HCT116 (cell line): ENCODE results near the gene MEGF8. TPM values are rescaled to one million over a fixed set of nuclear protein-coding genes. Genes with fewer than 3 reads are reported as not detected.

Source experiments
- ATAC-seq: fragments of 200-7000 bp; cut with Tn5 transposase; 2 replicates; pipeline ENCODE4 v1.9.1; 2020; ENCODE audit warnings: mild to moderate bottlenecking, moderate library complexity
- BruUV-seq: library from RNA; stranded (reverse); fragments of 400-500 nt; replicated peaks from 2 replicates; lab custom pipeline; 2021; lab: Mats Ljungman, UMichigan
- CTCF ChIA-PET: fragments of 300-600 bp; sonication (Branson Sonifier 250); formaldehyde crosslinking; loops from one replicate; lab custom pipeline; 2021; ENCODE audit warnings: antibody characterized with exemption; lab: Charles Lee
- POLR2A ChIA-PET: fragments of 300-600, 350-600 bp; sonication (Branson Sonifier 250); formaldehyde crosslinking; loops from one replicate; lab custom pipeline; 2021; ENCODE audit warnings: antibody characterized with exemption; lab: Charles Lee
- RAD21 ChIA-PET, 2 experiments: fragments of 300-600 bp; sonication (Branson Sonifier 250); formaldehyde crosslinking; loops; one replicate each; lab custom pipeline; 2023; ENCODE audit warnings: low total read pairs in 2 of 2; ENCODE audit not compliant: uncharacterized antibody in 2 of 2, unreplicated experiment in 2 of 2, low non-redundant PET in 1 of 2; lab: Charles Lee
- DNase-seq: peaks from one replicate; pipeline ENCODE4 v3.0.0-alpha.2; 2010; ENCODE audit warnings: low read depth, low spot score
- H2AFZ ChIP-seq: fragments of 200-600 bp; shearing (Covaris generic), sonication (generic); 2 replicates; pipeline ENCODE4 v1.6.1; 2017; ENCODE audit warnings: low read depth, mixed run types, mixed read lengths, antibody characterized with exemption, low read length; ENCODE audit not compliant: poor library complexity, severe bottlenecking
- H3K27ac ChIP-seq: 2 replicates; pipeline ENCODE4 v1.5.1; 2012; ENCODE audit warnings: low read depth, low read length
- H3K27me3 ChIP-seq: fragments of 200-600 bp; sonication (generic); 2 replicates; pipeline ENCODE4 v1.6.1; 2016; ENCODE audit warnings: mixed run types, low read length, mixed read lengths; ENCODE audit not compliant: insufficient read depth
- H3K36me3 ChIP-seq, 2 experiments: fragments of 200-500 bp in 1 of 2; fragments of 200-600 bp in 1 of 2; sonication (Bioruptor generic) in 1 of 2; sonication (generic) in 1 of 2; 2 replicates each; pipeline versions ENCODE4 v1.5.1 to v1.6.1; 2014 to 2016; ENCODE audit warnings: low read length in 2 of 2, inconsistent platforms in 1 of 2, mixed read lengths in 1 of 2, mixed run types in 1 of 2; ENCODE audit not compliant: insufficient read depth in 2 of 2, control insufficient read depth in 1 of 2
- H3K4me1 ChIP-seq, 2 experiments: fragments of 200-600 bp in 1 of 2; sonication (generic) in 1 of 2; 2 replicates each; pipeline versions ENCODE4 v1.5.1 to v1.6.1; 2012 to 2017; ENCODE audit warnings: low read length in 2 of 2, inconsistent platforms in 1 of 2, mild to moderate bottlenecking in 1 of 2, mixed read lengths in 1 of 2, mixed run types in 1 of 2, moderate library complexity in 1 of 2; ENCODE audit not compliant: insufficient read depth in 2 of 2, control insufficient read depth in 1 of 2
- H3K4me2 ChIP-seq: fragments of 200-600 bp; sonication (generic); 2 replicates; pipeline ENCODE4 v1.6.1; 2017; ENCODE audit warnings: mixed run types, low read length, mixed read lengths
- H3K4me3 ChIP-seq, 2 experiments: fragments of 200-600 bp in 1 of 2; sonication (generic) in 1 of 2; replicated peaks in 1 of 2; 2 replicates each; pipeline ENCODE4 v1.5.1; 2011 to 2016; ENCODE audit warnings: low read length in 2 of 2, control low read depth in 1 of 2, low read depth in 1 of 2, mild to moderate bottlenecking in 1 of 2, mixed read lengths in 1 of 2, mixed run types in 1 of 2
- H3K79me2 ChIP-seq: fragments of 200-600 bp; sonication (generic); 2 replicates; pipeline ENCODE4 v1.6.1; 2017; ENCODE audit warnings: mild to moderate bottlenecking, mixed run types, low read length, moderate library complexity, mixed read lengths; ENCODE audit not compliant: insufficient read depth
- H3K9ac ChIP-seq: fragments of 200-600 bp; sonication (generic); 2 replicates; pipeline ENCODE4 v1.6.1; 2016; ENCODE audit warnings: low read length, mixed read lengths
- H3K9me2 ChIP-seq: fragments of 200-600 bp; sonication (generic), shearing (Covaris generic); 2 replicates; pipeline ENCODE4 v1.6.1; 2017; ENCODE audit warnings: mixed run types, mild to moderate bottlenecking, moderate library complexity; ENCODE audit not compliant: insufficient read depth
- H3K9me3 ChIP-seq, 2 experiments: fragments of 200-500 bp in 1 of 2; fragments of 200-600 bp in 1 of 2; sonication (Bioruptor generic) in 1 of 2; sonication (generic) in 1 of 2; 2 replicates each; pipeline ENCODE4 v1.6.1; 2014 to 2017; ENCODE audit warnings: low read length in 2 of 2, mixed read lengths in 2 of 2, inconsistent platforms in 1 of 2, low read depth in 1 of 2, mild to moderate bottlenecking in 1 of 2, mixed run types in 1 of 2, moderate library complexity in 1 of 2; ENCODE audit not compliant: control insufficient read depth in 1 of 2, insufficient read depth in 1 of 2
- H4K20me1 ChIP-seq: fragments of 200-600 bp; sonication (generic), shearing (Covaris generic); 2 replicates; pipeline ENCODE4 v1.6.1; 2017; ENCODE audit warnings: mixed run types, mild to moderate bottlenecking, moderate library complexity; ENCODE audit not compliant: insufficient read depth
- CBX3 ChIP-seq: IDR thresholded peaks from 2 replicates; pipeline ENCODE4 v1.6.1; 2012; ENCODE audit warnings: low read depth
- EZH2 ChIP-seq: fragments of 200-600 bp; sonication (generic); IDR thresholded peaks from 2 replicates; pipeline ENCODE4 v1.6.1; 2017; ENCODE audit warnings: antibody characterized with exemption, mixed run types
- ZBTB33 ChIP-seq: IDR thresholded peaks from 2 replicates; pipeline ENCODE4 v1.6.1; 2011; ENCODE audit warnings: mild to moderate bottlenecking, low read length, moderate library complexity; ENCODE audit not compliant: insufficient replicate concordance; ENCODE audit errors: extremely low read depth
- intact Hi-C: fragments of 100-400 bp; cut with micrococcal nuclease; formaldehyde crosslinking; loops from 2 replicates; pipeline ENCODE4 v1.10.0; 2022
- total RNA-seq: library from RNA; stranded (reverse); gene quantifications from one replicate; pipeline ENCODE4 v1.2.1, GENCODE V29; 2021; ENCODE audit not compliant: unreplicated experiment
- TF ChIP-seq, protein P1 (sequence below), 3 experiments: fragments of 200-600 bp in 1 of 3; sonication (generic) in 1 of 3; IDR thresholded peaks in 2 of 3; conservative IDR thresholded peaks in 1 of 3; 2 replicates each; pipeline ENCODE4 v1.5.1; 2012 to 2017; ENCODE audit warnings: low read depth in 2 of 3, low read length in 2 of 3, antibody characterized with exemption in 1 of 3, borderline replicate concordance in 1 of 3, control low read depth in 1 of 3, mild to moderate bottlenecking in 1 of 3, mixed read lengths in 1 of 3, mixed run types in 1 of 3, moderate library complexity in 1 of 3; ENCODE audit not compliant: insufficient read depth in 1 of 3

The MEGF8 gene
- total RNA-seq, 1 experiment from 2014 or later, result 24.0 TPM

GRCh38 chr19:42343344-42344110 lies 18.1 kb downstream of the MEGF8 start:
- BruUV-seq, result no TSS peak
- no peaks in the 10 kb centered on the region for H3K79me2 ChIP-seq
- H3K36me3 ChIP-seq, result no peaks in the 10 kb centered on the region; a peak in 1 of 4 replicates
- H3K9ac ChIP-seq, result no peak overlapping the region
- H3K4me3 ChIP-seq, result no peak overlapping the region
- H3K27ac ChIP-seq, result no peak overlapping the region
- ChIA-PET CTCF (interaction anchor here (1.1 kb wide), 1 partner anchor 11 kb away, joined by 3 read pairs; no protein-coding TSS in a partner anchor), POLR2A (no interaction called here), RAD21 (no interaction called here)
- peak; percentile 72 for ATAC-seq
- H3K9me3 ChIP-seq, result no peaks in the 10 kb centered on the region
- intact Hi-C loops, result no loop called here
- H3K4me2 ChIP-seq, result no peak overlapping the region
- no peak overlapping the region for H2AFZ ChIP-seq
- no peak for DNase-seq
- no peaks in the 10 kb centered on the region for H3K9me2 ChIP-seq
- H4K20me1 ChIP-seq, result no peaks in the 10 kb centered on the region
- no peaks in the 10 kb centered on the region for H3K4me1 ChIP-seq
- H3K27me3 ChIP-seq, result no peaks in the 10 kb centered on the region
- TF ChIP-seq ZBTB33 (no peak), EZH2 (no peak), CBX3 (no peak)
- TF ChIP-seq, protein P1, sequence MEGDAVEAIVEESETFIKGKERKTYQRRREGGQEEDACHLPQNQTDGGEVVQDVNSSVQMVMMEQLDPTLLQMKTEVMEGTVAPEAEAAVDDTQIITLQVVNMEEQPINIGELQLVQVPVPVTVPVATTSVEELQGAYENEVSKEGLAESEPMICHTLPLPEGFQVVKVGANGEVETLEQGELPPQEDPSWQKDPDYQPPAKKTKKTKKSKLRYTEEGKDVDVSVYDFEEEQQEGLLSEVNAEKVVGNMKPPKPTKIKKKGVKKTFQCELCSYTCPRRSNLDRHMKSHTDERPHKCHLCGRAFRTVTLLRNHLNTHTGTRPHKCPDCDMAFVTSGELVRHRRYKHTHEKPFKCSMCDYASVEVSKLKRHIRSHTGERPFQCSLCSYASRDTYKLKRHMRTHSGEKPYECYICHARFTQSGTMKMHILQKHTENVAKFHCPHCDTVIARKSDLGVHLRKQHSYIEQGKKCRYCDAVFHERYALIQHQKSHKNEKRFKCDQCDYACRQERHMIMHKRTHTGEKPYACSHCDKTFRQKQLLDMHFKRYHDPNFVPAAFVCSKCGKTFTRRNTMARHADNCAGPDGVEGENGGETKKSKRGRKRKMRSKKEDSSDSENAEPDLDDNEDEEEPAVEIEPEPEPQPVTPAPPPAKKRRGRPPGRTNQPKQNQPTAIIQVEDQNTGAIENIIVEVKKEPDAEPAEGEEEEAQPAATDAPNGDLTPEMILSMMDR (IDR thresholded peaks at IDR 0.05 in 2 of 3, conservative IDR thresholded peaks at IDR 0.05 in 1 of 3; ENCODE audit: borderline replicate concordance in 1 of 3, insufficient read depth in 1 of 3, low read depth in 2 of 3, low read length in 2 of 3), result peak in 2 of 3 experiments; percentile 56 to 69; a peak in 4 of 6 replicates
